Hematopoietic multipotent progenitor cell (in vitro differentiated cells): ENCODE results near the gene ASB11. TPM values are rescaled to one million over a fixed set of nuclear protein-coding genes. Genes with fewer than 3 reads are reported as not detected.
A peak's percentile ranks its signal among the peaks of the same experiment; 100 is the strongest.
"Not testable (repeated sequence)": the region's sequence is repeated elsewhere in the genome, so short reads cannot be mapped to it uniquely, and the experiment has no call there.

Experiments
- DNase-seq, 3 donors: peaks; one replicate each; pipeline ENCODE4 v3.0.0-alpha.2; 2011 to 2015; ENCODE audit warnings: low read depth in 2 of 3, low spot score in 2 of 3
- total RNA-seq: library from RNA; depleted of rRNA; stranded (reverse); fragments of >200 nt; gene quantifications from one replicate; pipeline ENCODE4 v1.2.3, GENCODE V29; 2012

The ASB11 gene
- total RNA-seq, 1 donor, result under 0.01 TPM

- no peak for DNase-seq
Measured at GRCh38 chrX:15311119-15311518, 4.3 kb downstream of the ASB11 start.

GRCh38 chrX:15310117-15310516, 5.3 kb downstream of the ASB11 start:
- peak in 1 of 3 donors; percentile 9 for DNase-seq

DNA sequence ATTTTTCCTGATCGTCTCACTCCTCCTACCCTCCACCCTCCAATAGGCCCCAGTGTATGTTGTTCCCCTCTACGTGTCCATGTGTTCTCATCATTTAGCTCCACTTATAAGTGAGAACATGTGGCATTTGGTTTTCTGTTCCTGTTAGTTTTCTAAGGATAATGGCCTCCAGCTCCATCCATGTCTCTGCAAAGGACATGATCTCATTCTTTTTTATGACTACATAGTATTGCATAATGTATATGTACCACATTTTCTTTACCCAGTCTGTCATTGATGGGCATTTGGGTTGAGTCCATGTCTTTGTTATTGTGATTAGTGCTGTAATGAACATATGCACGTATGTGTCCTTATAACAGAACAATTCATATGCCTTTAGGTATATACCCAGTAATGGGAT, 9.5 kb downstream of the ASB11 start:
- not testable (repeated sequence) for DNase-seq

- peak in 2 of 3 donors; percentile 28 to 61 for DNase-seq
Measured at GRCh38 chrX:15301924-15302323, 13.5 kb downstream of the ASB11 start.

GRCh38 chrX:15299941-15300851, 15.2 kb downstream of the ASB11 start:
- DNase-seq, result peak in 1 of 3 donors; percentile 39

DNA sequence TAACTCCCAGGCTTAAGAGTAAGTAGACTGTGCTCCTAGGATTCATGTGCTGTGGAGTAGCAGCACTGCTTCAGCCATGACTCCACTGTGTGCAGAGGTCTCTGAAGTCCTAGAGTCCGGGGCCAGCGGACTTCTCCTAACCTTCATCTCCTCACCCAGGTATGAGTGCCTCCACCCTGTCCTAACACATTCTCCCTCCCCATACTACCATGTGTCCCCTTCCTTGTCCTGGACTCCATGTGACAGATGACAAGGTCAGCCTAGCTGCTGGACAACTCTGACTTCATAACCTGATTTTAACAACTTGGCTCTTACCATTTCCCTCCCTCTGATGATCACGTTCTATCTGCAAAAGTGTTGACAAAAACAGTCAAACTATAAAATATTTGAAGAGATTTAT, 16.7 kb downstream of the ASB11 start:
- no peak for DNase-seq

DNA sequence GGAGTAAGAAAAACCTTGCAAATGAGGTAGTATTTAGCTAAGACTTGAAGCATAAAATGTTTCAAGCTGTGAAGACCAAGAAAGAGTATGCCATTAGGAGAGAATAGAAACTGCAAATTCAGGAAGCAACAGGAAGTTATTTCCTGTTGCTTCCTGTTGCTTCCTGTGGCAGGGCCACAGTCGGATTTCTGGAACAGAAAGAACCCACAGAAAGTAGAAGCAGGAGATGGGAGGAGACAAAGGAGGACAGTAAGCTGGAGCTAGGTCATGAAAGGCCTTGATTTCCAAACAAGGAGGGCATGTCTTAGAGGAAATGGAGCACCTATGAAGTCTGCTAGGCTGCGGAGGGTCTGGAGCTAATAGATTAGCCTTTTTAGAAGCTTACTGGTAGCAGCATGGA, 17.2 kb downstream of the ASB11 start:
- DNase-seq, result peak in 1 of 3 donors; percentile 9

DNA sequence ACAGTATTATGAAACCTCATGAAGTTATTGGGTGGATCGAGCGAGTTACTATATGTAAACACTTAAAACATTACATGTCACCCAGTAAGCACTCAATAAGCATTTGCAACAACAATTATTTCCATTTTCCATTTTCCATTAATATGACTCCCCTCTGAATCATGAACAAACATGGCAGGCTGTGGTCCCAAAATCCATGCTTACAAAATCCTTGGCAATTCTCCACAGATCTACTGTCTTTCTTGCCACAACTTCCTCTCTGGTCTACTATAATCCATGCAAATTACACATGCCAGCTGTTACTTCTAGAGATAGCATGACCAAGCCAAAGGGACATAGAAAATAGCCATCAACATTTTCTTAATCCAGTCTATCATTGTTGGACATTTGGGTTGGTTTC, 22.0 kb downstream of the ASB11 start:
- DNase-seq, result no peak

DNA sequence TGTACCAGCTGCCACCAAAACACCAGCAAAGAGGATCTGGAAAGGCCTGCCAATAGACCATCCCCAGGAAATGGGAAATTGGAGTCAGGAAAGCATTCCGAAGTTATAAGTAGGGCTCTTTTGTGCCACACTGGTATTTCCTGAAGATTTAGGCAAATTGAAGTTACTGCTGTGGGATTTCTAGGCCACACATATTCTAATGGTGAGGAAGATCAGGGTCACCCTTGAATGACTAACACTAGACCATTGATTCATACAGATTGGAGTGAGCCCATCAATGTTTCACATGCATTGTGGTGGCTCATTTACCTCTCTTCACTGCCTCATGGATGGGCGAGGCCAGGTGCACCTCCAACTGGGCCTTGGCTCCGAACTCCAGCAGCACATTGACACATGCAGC, 22.6 kb downstream of the ASB11 start:
- no peak for DNase-seq

- no peak for DNase-seq
Measured at GRCh38 chrX:15277604-15278003, 37.8 kb downstream of the ASB11 start.

GRCh38 chrX:15274946-15275345, 40.5 kb downstream of the ASB11 start:
- DNase-seq, result no peak

DNA sequence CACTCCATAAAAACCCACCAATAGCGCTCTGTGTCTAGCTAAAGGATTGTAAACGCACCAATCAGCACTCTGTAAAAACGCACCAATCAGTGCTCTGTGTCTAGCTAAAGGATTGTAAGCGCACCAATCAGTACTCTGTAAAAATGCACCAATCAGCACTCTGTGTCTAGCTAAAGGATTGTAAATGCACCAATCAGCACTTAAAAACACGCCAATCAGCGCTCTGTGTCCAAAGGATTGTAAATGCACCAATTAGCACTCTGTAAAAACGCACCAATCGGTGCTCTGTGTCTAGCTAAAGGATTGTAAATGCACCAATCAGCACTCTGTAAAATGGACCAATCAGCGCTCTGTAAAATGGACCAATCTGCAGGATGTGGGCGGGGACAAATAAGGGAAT, 42.2 kb downstream of the ASB11 start:
- not testable (repeated sequence) for DNase-seq

- DNase-seq, result no peak
Measured at GRCh38 chrX:15271757-15272156, 43.7 kb downstream of the ASB11 start.

GRCh38 chrX:15269618-15270521, 45.6 kb downstream of the ASB11 start, which contains the start of gene ASB9:
Gene ASB9 (minus strand): TSS chrX:15270083. CDS start chrX:15269874, 209 bp downstream.
- peak in 2 of 3 donors; percentile 52 to 77 for DNase-seq

- DNase-seq, result no peak
Measured at GRCh38 chrX:15269120-15269519, 46.3 kb downstream of the ASB11 start.

GRCh38 chrX:15254852-15255251, 60.6 kb downstream of the ASB11 start:
- DNase-seq, result no peak

GRCh38 chrX:15245896-15246295, 69.5 kb downstream of the ASB11 start:
- no peak for DNase-seq

DNA sequence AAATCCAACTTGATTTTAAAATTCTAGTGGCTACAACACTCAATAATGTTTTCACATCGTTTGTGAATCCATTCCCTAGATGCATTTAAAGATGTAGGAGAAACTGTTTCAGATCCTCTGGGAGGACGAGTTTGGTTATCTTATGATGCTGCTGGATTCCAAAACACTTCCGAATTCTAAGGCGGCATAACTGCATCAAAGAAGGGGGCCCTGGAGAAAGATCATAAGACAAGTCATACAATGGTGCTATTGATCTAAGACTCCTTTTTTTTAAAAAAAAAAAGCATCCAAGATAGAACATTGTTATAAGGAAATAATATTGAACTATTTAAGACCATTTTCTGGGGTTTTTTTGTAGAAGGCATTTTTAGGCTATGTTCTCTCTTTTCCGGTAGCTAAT, 71.0 kb downstream of the ASB11 start:
- DNase-seq, result no peak

GRCh38 chrX:15242899-15243555, 72.4 kb downstream of the ASB11 start:
- peak in 2 of 3 donors; percentile 18 to 60 for DNase-seq

DNA sequence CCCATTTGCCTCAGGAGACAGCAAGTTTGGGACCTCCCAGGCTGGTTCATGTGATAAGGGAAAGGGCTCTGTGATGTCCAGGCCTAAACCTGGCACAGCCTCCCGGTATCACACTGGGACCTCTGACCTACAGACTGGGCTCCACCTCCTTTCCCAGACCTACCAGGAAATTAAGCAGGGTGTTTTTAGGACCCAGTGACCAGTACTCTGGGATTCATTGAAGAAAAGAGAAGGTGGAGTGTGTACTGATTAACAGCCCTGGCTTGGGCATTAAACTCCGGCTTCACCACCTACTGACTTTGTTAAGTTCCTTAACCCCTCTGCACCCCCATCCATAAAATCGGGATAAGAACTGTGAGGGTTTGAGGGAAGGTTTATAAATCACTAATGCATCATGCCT, 74.1 kb downstream of the ASB11 start:
- no peak for DNase-seq

- DNase-seq, result no peak
Measured at GRCh38 chrX:15240414-15240813, 75.0 kb downstream of the ASB11 start.
